SKM-1 treated with dmso at 0.1 percent for 144 hours (cell line): ENCODE data around the gene RPL13.
"Not testable (repeated sequence)": the region's sequence is repeated elsewhere in the genome, so short reads cannot be mapped to it uniquely, and the experiment has no call there.

Source experiments
- DNase-seq: peaks from one replicate; lab custom pipeline; 2025; ENCODE audit not compliant: unreplicated experiment; lab: John Stamatoyannopoulos, UW

Gene RPL13

GRCh38 chr16:89562939-89563338 lies 2.5 kb downstream of the RPL13 start:
- DNase-seq, result no peak

GRCh38 chr16:89563639-89564392 lies 3.3 kb downstream of the RPL13 start:
- no peak for DNase-seq

GRCh38 chr16:89564476-89565255 lies 4.2 kb downstream of the RPL13 start:
- no peak for DNase-seq

GRCh38 chr16:89565256-89565505 lies 4.7 kb downstream of the RPL13 start:
- DNase-seq, result no peak

- DNase-seq, result peak; percentile 63
Observed at GRCh38 chr16:89565506-89566372, 5.3 kb downstream of the RPL13 start.

GRCh38 chr16:89567656-89568594 lies 7.4 kb downstream of the RPL13 start:
- DNase-seq, result no peak

GRCh38 chr16:89569506-89570341 lies 9.2 kb downstream of the RPL13 start:
- no peak for DNase-seq

GRCh38 chr16:89570342-89570923 lies 10.0 kb downstream of the RPL13 start:
- DNase-seq, result no peak

- not testable (repeated sequence) for DNase-seq
Observed at GRCh38 chr16:89570983-89571598, 10.6 kb downstream of the RPL13 start.

GRCh38 chr16:89571636-89572035 lies 11.2 kb downstream of the RPL13 start:
- no peak for DNase-seq

GRCh38 chr16:89572073-89572484 lies 11.6 kb downstream of the RPL13 start:
- no peak for DNase-seq

GRCh38 chr16:89572485-89573205 lies 12.2 kb downstream of the RPL13 start:
- no peak for DNase-seq

GRCh38 chr16:89573826-89574680 lies 13.6 kb downstream of the RPL13 start:
- no peak for DNase-seq

- DNase-seq, result peak; percentile 64
Observed at GRCh38 chr16:89574681-89575246, 14.3 kb downstream of the RPL13 start.

GRCh38 chr16:89575247-89576152 lies 15.0 kb downstream of the RPL13 start, which contains the start of gene CPNE7:
TSS of gene CPNE7 (plus strand) at chr16:89575758. CDS start at chr16:89575898, 140 bp downstream.
- no peak for DNase-seq
